HG03108 (cell line): Measurements from ENCODE around the gene SMIM41.

ENCODE experiments used
- ATAC-seq: cut with Tn5 transposase; IDR thresholded peaks from one replicate; pipeline ENCODE4 v1.9.1; 2021; ENCODE audit warnings: moderate library complexity; ENCODE audit not compliant: unreplicated experiment

SMIM41 gene

GRCh38 chr12:52050116-52050757 lies 29.3 kb upstream of the SMIM41 start:
- no peak for ATAC-seq

- peak; percentile 70 for ATAC-seq
Observed at GRCh38 chr12:52050758-52051541, 28.6 kb upstream of the SMIM41 start, which contains the start of gene NR4A1. Gene NR4A1 (plus strand): TSS chr12:52051442. CDS start chr12:52054329, 2,887 bp downstream.

- no peak for ATAC-seq
Observed at GRCh38 chr12:52052468-52053186, 26.9 kb upstream of the SMIM41 start.

GRCh38 chr12:52053536-52054209 lies 25.8 kb upstream of the SMIM41 start:
- ATAC-seq = no peak

GRCh38 chr12:52054231-52054832 lies 25.2 kb upstream of the SMIM41 start:
- ATAC-seq = no peak

GRCh38 chr12:52054833-52055730 lies 24.4 kb upstream of the SMIM41 start:
- no peak for ATAC-seq

- no peak for ATAC-seq
Observed at GRCh38 chr12:52055731-52056711, 23.5 kb upstream of the SMIM41 start.

GRCh38 chr12:52056801-52057637 lies 22.5 kb upstream of the SMIM41 start:
- ATAC-seq = no peak

GRCh38 chr12:52057638-52058576 lies 21.6 kb upstream of the SMIM41 start:
- no peak for ATAC-seq

GRCh38 chr12:52058631-52059361 lies 20.7 kb upstream of the SMIM41 start:
- ATAC-seq = no peak

- ATAC-seq = no peak
Observed at GRCh38 chr12:52059582-52060497, 19.7 kb upstream of the SMIM41 start.

GRCh38 chr12:52060498-52061177 lies 18.9 kb upstream of the SMIM41 start:
- ATAC-seq = no peak

- ATAC-seq = no peak
Observed at GRCh38 chr12:52061470-52062166, 17.9 kb upstream of the SMIM41 start.
